ENCODE measurements around the gene ADPRHL1.
A peak's percentile ranks its signal among the peaks of the same experiment; 100 is the strongest.
"Not testable (repeated sequence)": the region's sequence is repeated elsewhere in the genome, so short reads cannot be mapped to it uniquely, and the experiment has no call there.

Gene ADPRHL1

DNA sequence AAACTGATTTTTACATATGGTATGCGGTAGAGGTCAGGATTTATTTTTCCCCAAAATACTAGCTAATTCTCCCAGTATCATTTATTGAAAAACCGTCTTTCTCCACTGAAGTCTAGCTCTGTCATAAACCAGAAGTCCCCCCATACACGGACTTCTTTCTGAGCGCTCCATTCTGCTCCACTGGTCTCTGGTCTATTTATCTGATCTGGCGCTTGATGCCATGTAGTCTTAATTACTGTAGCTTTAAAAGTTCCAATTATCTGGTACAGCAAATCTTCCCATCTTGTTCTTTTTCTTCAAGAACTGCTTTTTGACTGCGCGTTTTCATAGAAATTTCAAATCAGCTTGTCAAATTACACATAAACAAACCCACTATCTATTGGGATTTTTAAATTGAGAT lies 23.5 kb upstream of the ADPRHL1 start:
- no peak for DNase-seq

DNA sequence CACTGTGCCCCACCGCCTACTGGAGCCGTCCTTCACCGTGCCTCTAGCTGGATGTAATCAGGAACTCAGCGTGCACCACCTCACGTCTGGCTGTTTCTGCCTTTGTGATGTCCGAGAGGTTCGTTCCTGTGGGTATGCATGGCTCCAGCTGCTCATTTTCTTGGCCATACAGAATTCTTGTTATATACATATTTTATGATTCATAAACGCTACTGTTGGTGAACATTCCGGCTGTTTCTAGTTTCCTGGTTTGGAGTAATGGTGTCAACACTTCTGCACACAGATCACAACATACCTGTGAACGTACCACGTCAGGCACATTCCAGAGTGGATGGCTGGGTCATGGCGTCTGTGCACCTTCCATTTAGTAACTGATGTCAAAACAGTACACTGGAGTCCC lies 22.6 kb upstream of the ADPRHL1 start:
- no peak for DNase-seq

- DNase-seq = no peak
Measured at GRCh38 chr13:113475280-113475679, 22.0 kb upstream of the ADPRHL1 start.

DNA sequence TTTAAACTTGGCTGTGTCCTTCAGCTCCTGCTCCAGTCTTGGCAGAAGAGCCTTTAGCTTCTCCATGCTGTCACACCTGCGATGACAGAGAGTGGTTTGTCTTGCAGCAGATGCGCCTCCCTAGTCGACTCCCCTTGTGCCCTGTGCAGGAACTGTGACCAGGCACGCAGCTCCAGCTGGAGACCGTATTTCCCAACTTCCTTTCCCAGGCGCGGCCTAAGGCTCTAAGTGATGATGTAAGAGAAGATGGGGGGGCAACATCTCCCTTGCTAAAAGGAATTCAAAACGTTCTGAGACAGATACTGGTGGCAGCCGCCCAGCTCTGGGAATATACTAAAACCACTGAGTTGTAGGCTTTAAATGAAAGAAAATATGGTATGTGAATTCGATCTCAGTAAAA lies 20.9 kb upstream of the ADPRHL1 start:
- peak; percentile 91 for DNase-seq

GRCh38 chr13:113472355-113473025 lies 19.2 kb upstream of the ADPRHL1 start:
- no peak for DNase-seq

- DNase-seq = no peak
Measured at GRCh38 chr13:113471844-113472243, 18.6 kb upstream of the ADPRHL1 start.

GRCh38 chr13:113470635-113471163 lies 17.4 kb upstream of the ADPRHL1 start:
- DNase-seq = not testable (repeated sequence)

DNA sequence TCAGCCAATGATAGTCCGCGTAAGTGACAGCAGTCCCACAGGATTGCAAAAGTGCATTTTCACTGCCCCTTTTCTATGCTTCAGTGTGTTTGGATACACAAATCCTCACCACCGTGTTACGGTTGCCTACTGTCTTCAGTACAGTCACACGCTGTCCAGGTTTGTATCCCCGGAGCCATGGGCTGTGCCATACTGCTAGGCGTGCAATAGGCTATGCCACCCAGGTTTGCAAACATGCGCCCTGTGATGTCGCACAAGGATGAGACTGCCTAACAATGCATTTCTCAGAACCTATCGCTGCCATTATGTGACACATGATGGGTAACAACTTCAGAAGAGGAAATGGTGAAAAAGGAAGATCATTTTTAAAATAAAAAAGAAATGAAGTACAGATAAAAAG lies 16.8 kb upstream of the ADPRHL1 start:
- DNase-seq = peak; percentile 82

GRCh38 chr13:113469582-113469981 lies 16.3 kb upstream of the ADPRHL1 start:
- DNase-seq = no peak

DNA sequence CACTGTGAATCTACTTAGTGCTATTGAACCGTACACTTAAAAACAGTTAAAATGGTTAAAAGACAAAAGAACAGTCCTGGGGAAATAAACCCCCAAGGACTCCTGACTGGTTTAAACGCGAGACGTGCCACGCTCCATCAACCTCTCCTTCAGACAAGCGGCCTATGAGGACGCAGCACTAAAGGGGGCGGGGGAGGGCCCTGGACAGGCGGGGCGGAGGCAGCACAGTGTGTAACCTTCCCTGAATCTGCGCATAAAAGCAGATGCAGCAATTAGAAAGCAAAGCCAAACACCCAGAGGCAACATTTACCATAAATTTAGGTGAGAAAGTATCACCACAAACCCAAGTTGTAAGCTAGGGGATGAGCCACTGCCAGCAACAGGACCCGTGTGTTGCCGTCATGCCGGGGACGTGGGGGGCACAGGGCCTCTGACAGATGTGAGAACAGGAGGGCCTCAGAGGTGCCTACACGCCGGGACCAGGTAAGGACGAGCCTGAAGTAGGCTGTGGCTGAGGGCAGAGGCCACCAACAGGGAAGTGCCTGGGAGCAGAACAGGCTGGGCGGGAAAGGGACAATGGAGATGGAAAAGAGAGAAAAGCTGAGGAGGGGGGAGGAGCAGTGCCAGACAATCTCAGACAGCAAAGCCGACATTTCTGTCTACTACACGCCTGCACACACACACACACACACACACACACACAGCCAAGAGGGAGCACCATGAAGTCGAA lies 15.3 kb upstream of the ADPRHL1 start:
- no peak for DNase-seq

DNA sequence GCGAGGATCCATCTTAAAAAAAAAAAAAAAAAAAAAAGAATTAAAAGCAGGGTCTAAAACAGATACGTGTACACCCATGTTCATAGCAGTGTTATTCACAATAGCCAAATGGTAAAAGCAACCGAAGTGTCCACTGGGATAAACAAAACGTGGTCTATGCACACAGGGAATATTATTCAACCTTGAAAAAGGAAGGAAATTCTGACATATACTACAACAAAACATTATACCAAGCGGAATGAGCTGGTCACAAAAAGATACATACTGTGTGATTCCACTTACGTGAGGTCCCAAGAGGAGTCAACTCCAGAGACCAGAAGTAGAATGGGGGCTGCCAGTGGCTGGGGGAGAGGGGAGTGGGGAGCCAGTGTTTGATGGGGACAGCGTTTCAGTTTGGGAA lies 14.7 kb upstream of the ADPRHL1 start:
- DNase-seq = no peak

- no peak for DNase-seq
Measured at GRCh38 chr13:113466383-113466782, 13.1 kb upstream of the ADPRHL1 start.

GRCh38 chr13:113465300-113465699 lies 12.0 kb upstream of the ADPRHL1 start:
- no peak for DNase-seq

GRCh38 chr13:113464476-113464875 lies 11.2 kb upstream of the ADPRHL1 start:
- DNase-seq = no peak

DNA sequence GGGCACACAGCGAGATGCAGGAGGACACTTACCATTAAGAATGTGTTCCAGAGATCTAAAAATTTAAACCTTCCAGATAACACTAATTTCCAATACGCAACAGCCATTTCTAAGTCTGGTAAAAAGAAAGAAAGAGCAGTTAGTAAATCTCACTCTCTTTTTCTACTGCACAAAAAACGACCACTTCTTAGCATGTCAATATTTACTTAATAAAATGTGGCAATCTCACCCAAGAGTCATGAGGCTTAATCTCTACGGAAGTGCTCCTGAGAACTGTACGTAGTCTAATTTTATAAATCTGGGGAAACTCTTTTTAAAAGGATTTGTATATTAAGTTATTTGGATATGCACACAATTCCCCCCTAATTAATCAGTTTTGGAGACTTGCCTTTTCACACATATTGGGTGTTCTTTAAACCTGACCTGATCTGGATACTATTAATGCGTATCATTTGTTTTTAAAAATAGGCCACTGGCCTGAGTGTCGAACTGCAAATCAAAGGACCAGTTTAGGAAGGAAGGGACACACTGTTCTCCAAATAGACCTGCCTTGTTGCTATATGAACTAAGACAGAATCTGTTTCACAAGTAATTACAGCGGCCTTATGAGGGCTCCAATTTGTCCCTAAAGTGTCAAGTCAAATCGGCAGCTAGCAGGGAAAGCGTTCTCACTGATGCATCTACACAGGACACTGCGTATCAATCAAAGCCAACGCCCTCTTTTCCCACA lies 7.9 kb upstream of the ADPRHL1 start:
- no peak for DNase-seq

GRCh38 chr13:113460599-113460998 lies 7.3 kb upstream of the ADPRHL1 start:
- no peak for DNase-seq

- no peak for DNase-seq
Measured at GRCh38 chr13:113460064-113460555, 6.8 kb upstream of the ADPRHL1 start.

- no peak for DNase-seq
Measured at GRCh38 chr13:113458253-113459065, 5.2 kb upstream of the ADPRHL1 start.

GRCh38 chr13:113457510-113457909 lies 4.2 kb upstream of the ADPRHL1 start:
- no peak for DNase-seq

DNA sequence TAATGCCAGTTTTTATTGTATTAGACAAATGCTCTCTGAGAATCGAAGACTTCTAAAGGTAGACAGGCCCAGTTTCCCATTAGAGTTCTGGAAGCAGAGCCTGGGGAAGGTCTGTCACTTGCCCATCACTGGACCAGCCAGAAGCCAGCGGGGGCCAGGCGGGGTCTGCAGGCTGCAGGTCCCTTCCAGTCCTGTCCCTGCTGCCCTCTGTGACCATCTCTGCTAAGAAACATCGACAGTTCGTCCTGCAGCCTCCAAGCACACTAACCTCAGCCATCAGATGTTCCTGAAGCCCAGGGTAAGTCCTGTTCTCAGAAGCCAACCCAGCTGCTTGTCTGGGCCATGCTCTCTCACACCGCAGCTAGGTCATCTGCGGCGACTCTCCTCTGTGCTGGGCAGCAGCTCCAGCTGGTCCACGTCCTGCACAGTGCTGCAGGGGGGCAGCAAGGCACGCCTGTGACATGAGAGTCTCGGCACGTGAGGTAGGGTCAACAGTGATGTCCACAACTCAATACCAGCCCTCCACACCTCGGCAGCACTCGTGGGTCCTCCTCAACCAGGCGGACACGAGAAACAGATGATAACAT lies 2.9 kb upstream of the ADPRHL1 start:
- no peak for DNase-seq

DNA sequence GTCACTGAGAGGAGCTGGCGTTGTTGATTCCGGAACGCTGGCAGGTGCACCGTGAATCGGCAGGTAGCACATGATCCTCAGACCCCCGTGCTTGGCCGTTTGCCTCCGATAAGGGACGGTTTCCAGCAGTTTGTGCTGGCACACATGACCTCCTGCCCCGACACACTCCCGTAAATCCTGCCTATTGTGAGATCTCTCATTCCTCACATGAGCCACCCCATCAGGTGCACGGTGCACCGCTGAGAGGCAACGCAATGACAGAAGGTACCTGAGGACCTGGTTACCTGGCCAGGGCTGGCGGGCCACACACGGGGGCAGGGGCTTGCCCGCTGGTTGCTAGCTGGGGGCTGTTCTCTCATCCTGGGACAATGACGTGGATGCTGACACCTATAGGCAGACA lies 2.1 kb upstream of the ADPRHL1 start:
- no peak for DNase-seq

- DNase-seq = no peak
Measured at GRCh38 chr13:113454936-113455335, 1.6 kb upstream of the ADPRHL1 start.
